MM.1S (cell line): Measurements from ENCODE around the gene IFT74.

ENCODE experiments used
- EZH2 ChIP-seq: fragments of 300-600 bp; sonication (generic); optimal IDR thresholded peaks from 2 replicates; pipeline ENCODE3; 2017; ENCODE audit warnings: low read depth, mild to moderate bottlenecking, antibody characterized with exemption, low read length, mixed read lengths
- EZH2phosphoT487 ChIP-seq: fragments of 300-600 bp; sonication (generic); IDR thresholded peaks from 2 replicates; pipeline ENCODE4 v1.6.1; 2018; ENCODE audit warnings: antibody characterized with exemption, low read length
- TF ChIP-seq, protein P1 (sequence below): fragments of 300-600 bp; sonication (generic); IDR thresholded peaks from 2 replicates; pipeline ENCODE4 v1.5.1; 2016; ENCODE audit warnings: antibody characterized with exemption, low read length, mixed read lengths

DNA sequence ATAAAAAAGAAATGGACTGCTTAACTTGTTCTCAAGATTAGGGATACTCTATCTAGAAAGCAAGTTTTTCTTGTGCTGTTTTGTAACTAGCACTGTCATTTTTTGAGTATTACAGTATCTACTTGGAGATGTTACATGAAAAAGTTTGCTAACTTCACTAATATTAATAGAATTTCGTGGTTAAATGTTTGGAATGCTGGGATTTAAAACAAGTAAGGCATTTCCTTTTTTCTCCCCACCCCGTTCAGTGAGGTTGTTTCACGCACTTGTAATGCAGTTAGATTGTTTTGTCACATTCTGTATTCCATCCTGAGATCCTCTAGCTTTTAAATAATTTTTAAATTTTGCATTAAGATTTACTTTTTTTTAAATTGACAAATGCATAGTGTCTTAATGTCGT is 132.8 kb downstream of the IFT74 start:
- TF ChIP-seq, protein P1, sequence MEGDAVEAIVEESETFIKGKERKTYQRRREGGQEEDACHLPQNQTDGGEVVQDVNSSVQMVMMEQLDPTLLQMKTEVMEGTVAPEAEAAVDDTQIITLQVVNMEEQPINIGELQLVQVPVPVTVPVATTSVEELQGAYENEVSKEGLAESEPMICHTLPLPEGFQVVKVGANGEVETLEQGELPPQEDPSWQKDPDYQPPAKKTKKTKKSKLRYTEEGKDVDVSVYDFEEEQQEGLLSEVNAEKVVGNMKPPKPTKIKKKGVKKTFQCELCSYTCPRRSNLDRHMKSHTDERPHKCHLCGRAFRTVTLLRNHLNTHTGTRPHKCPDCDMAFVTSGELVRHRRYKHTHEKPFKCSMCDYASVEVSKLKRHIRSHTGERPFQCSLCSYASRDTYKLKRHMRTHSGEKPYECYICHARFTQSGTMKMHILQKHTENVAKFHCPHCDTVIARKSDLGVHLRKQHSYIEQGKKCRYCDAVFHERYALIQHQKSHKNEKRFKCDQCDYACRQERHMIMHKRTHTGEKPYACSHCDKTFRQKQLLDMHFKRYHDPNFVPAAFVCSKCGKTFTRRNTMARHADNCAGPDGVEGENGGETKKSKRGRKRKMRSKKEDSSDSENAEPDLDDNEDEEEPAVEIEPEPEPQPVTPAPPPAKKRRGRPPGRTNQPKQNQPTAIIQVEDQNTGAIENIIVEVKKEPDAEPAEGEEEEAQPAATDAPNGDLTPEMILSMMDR: no peak
- TF ChIP-seq EZH2 (no peak), EZH2phosphoT487 (no peak)
